Osteoblast (primary cell): ENCODE data around the gene GRIK3. TPM values are rescaled to one million over a fixed set of nuclear protein-coding genes. Genes with fewer than 3 reads are reported as not detected.

Experiments
- DNase-seq: peaks from one replicate; pipeline ENCODE4 v3.0.0; 2011; ENCODE audit warnings: low spot score, mixed read lengths; ENCODE audit not compliant: insufficient read length; ENCODE audit errors: missing footprints
- H2AFZ ChIP-seq: 2 replicates; pipeline ENCODE4 v1.6.0; 2011; ENCODE audit warnings: mild to moderate bottlenecking, low read length
- H3K27ac ChIP-seq: 2 replicates; pipeline ENCODE4 v1.5.1; 2011; ENCODE audit warnings: mild to moderate bottlenecking, low read depth, low read length, moderate library complexity
- H3K27me3 ChIP-seq: 2 replicates; pipeline ENCODE4 v1.6.0; 2012; ENCODE audit warnings: mild to moderate bottlenecking, control low read depth, inconsistent platforms, low read length, moderate library complexity; ENCODE audit not compliant: insufficient read depth
- H3K36me3 ChIP-seq: 2 replicates; pipeline ENCODE4 v1.5.1; 2011; ENCODE audit warnings: mild to moderate bottlenecking, low read length, control low read depth, moderate library complexity; ENCODE audit not compliant: insufficient read depth
- H3K4me1 ChIP-seq: 2 replicates; pipeline ENCODE4 v1.5.1; 2011; ENCODE audit warnings: mild to moderate bottlenecking, low read length, control low read depth, moderate library complexity; ENCODE audit not compliant: insufficient read depth
- H3K4me2 ChIP-seq: 2 replicates; pipeline ENCODE4 v1.6.0; 2011; ENCODE audit warnings: mild to moderate bottlenecking, low read length; ENCODE audit not compliant: insufficient read depth
- H3K4me3 ChIP-seq: fragments of 200-600 bp; sonication (generic); 3 replicates; pipeline ENCODE4 v1.5.1; 2012; ENCODE audit warnings: mild to moderate bottlenecking, low read length, inconsistent platforms; ENCODE audit not compliant: insufficient read depth
- H3K79me2 ChIP-seq: 2 replicates; pipeline ENCODE4 v1.6.0; 2012; ENCODE audit warnings: mild to moderate bottlenecking, low read length, control low read depth, inconsistent platforms; ENCODE audit not compliant: insufficient read depth
- H3K9me3 ChIP-seq: 2 replicates; pipeline ENCODE4 v1.5.1; 2011; ENCODE audit warnings: low read depth, low read length, control low read depth
- H4K20me1 ChIP-seq: 2 replicates; pipeline ENCODE4 v1.6.0; 2012; ENCODE audit warnings: mild to moderate bottlenecking, low read length, control low read depth; ENCODE audit not compliant: insufficient read depth
- CTCF ChIP-seq: IDR thresholded peaks from 2 replicates; pipeline ENCODE4 v1.5.1; 2011; ENCODE audit warnings: mild to moderate bottlenecking, low read depth, low read length, moderate library complexity; ENCODE audit errors: extremely low read depth
- total RNA-seq: library from RNA; depleted of rRNA; stranded (reverse); fragments of >200 nt; gene quantifications from 2 replicates; pipeline ENCODE4 v1.2.3, GENCODE V29; 2012

Gene GRIK3
- total RNA-seq, 1 donor = not detected

- no peak for DNase-seq
- no peaks in the 10 kb centered on the region for H3K9me3 ChIP-seq
- no peaks in the 10 kb centered on the region for H3K36me3 ChIP-seq
- no peaks in the 10 kb centered on the region for H3K27me3 ChIP-seq
- H3K4me3 ChIP-seq = no peak overlapping the region
- no peak for TF ChIP-seq CTCF
- no peaks in the 10 kb centered on the region for H3K79me2 ChIP-seq
- H4K20me1 ChIP-seq = no peaks in the 10 kb centered on the region
- H3K4me1 ChIP-seq = no peaks in the 10 kb centered on the region
- no peak overlapping the region for H2AFZ ChIP-seq
- no peak overlapping the region for H3K27ac ChIP-seq
- H3K4me2 ChIP-seq = no peak overlapping the region
Measured at GRCh38 chr1:36867575-36867974, 166.7 kb downstream of the GRIK3 start.

- no peaks in the 10 kb centered on the region for H3K79me2 ChIP-seq
- H3K27me3 ChIP-seq = no peaks in the 10 kb centered on the region
- H3K36me3 ChIP-seq = no peaks in the 10 kb centered on the region
- H3K4me3 ChIP-seq = no peak overlapping the region
- H3K9me3 ChIP-seq = no peaks in the 10 kb centered on the region
- no peaks in the 10 kb centered on the region for H3K4me1 ChIP-seq
- no peak overlapping the region for H2AFZ ChIP-seq
- no peak overlapping the region for H3K27ac ChIP-seq
- no peak for TF ChIP-seq CTCF
- no peak overlapping the region for H3K4me2 ChIP-seq
- no peak for DNase-seq
- H4K20me1 ChIP-seq = no peaks in the 10 kb centered on the region
Measured at GRCh38 chr1:36866169-36866814, 168.0 kb downstream of the GRIK3 start.

GRCh38 chr1:36865602-36865900 lies 168.8 kb downstream of the GRIK3 start:
- TF ChIP-seq CTCF = no peak

GRCh38 chr1:36864823-36865601 lies 169.3 kb downstream of the GRIK3 start:
- no peak for DNase-seq
- Histone ChIP-seq H3K36me3 (no peaks in the 10 kb centered on the region), H2AFZ (no peak overlapping the region), H3K27ac (no peak overlapping the region), H3K9me3 (no peaks in the 10 kb centered on the region), H3K4me1 (no peaks in the 10 kb centered on the region), H3K4me2 (no peak overlapping the region), H3K27me3 (no peaks in the 10 kb centered on the region), H3K79me2 (no peaks in the 10 kb centered on the region), H3K4me3 (no peak overlapping the region), H4K20me1 (no peaks in the 10 kb centered on the region)
- no peak for TF ChIP-seq CTCF

More at GRCh38 chr1:36865602-36865900, 168.8 kb downstream of the GRIK3 start:
- no peaks in the 10 kb centered on the region for H3K4me1 ChIP-seq
- no peak overlapping the region for H3K4me2 ChIP-seq
- H3K4me3 ChIP-seq = no peak overlapping the region
- H4K20me1 ChIP-seq = no peaks in the 10 kb centered on the region
- no peak overlapping the region for H3K27ac ChIP-seq
- no peaks in the 10 kb centered on the region for H3K9me3 ChIP-seq
- H3K36me3 ChIP-seq = no peaks in the 10 kb centered on the region
- H2AFZ ChIP-seq = no peak overlapping the region
- H3K27me3 ChIP-seq = no peaks in the 10 kb centered on the region
- no peaks in the 10 kb centered on the region for H3K79me2 ChIP-seq
- no peak for DNase-seq
